HEK293 (cell line): ENCODE data around the gene CD1D.

Experiments
- ZNF274 ChIP-seq, 2 experiments: fragments of 200-500 bp in 1 of 2; fragments of 450-650 bp in 1 of 2; sonication (Bioruptor generic) in 1 of 2; formaldehyde crosslinking in 1 of 2; IDR thresholded peaks; 2 replicates each; pipeline versions ENCODE4 v1.5.1 to v1.6.1; 2014 to 2016; ENCODE audit warnings: borderline replicate concordance in 1 of 2, inconsistent platforms in 1 of 2, low read length in 1 of 2, missing biosample characterization in 1 of 2, missing genetic modification characterization in 1 of 2
- ZNF560 ChIP-seq: fragments of 450-650 bp; formaldehyde crosslinking; IDR thresholded peaks from 2 replicates; pipeline ENCODE4 v1.5.1; 2017; ENCODE audit warnings: missing biosample characterization, missing genetic modification characterization, borderline replicate concordance

GRCh38 chr1:158154501-158154900 lies 26.2 kb upstream of the CD1D start:
- TF ChIP-seq ZNF274 (IDR thresholded peaks at IDR 0.05; ENCODE audit: low read length), result no peak
- no peak for TF ChIP-seq ZNF274 (tag by site-specific recombination; IDR thresholded peaks at IDR 0.05; ENCODE audit: borderline replicate concordance)
- no peak for TF ChIP-seq ZNF560 (tag by site-specific recombination)
